ENCODE data around the gene CENPV.

DNA sequence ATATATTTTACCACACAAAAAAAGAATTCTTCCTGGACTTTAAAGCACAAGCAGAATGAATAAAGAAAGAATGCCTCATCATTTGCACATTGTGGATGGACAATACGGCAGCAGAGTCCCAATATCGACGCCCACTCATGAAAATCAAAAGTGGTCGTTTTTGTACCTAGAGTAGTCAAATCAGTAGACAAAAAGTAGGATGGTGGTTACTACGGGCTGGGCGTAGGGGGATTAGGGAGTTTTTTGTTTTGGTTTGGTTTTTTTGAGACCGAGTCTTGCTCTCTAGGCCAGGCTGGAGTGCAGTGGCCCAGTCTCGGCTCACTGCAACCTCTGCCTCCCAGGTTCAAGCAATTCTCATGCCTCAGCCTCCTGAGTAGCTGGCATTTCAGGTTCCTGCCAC is 8.6 kb upstream of the CENPV start:
- TF ChIP-seq, protein P1, sequence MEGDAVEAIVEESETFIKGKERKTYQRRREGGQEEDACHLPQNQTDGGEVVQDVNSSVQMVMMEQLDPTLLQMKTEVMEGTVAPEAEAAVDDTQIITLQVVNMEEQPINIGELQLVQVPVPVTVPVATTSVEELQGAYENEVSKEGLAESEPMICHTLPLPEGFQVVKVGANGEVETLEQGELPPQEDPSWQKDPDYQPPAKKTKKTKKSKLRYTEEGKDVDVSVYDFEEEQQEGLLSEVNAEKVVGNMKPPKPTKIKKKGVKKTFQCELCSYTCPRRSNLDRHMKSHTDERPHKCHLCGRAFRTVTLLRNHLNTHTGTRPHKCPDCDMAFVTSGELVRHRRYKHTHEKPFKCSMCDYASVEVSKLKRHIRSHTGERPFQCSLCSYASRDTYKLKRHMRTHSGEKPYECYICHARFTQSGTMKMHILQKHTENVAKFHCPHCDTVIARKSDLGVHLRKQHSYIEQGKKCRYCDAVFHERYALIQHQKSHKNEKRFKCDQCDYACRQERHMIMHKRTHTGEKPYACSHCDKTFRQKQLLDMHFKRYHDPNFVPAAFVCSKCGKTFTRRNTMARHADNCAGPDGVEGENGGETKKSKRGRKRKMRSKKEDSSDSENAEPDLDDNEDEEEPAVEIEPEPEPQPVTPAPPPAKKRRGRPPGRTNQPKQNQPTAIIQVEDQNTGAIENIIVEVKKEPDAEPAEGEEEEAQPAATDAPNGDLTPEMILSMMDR (IDR thresholded peaks at IDR 0.05): no peak
- TF ChIP-seq POLR2AphosphoS5 (IDR thresholded peaks at IDR 0.05): no peak
- TF ChIP-seq POLR2A (IDR thresholded peaks at IDR 0.05): no peak
- TF ChIP-seq EP300 (IDR thresholded peaks at IDR 0.05; ENCODE audit: low read depth): no peak

Data from transverse colon (tissue), 4 donors.